Measurements from ENCODE around the gene AUP1.

GRCh38 chr2:74533464-74533863 is 4.0 kb upstream of the AUP1 start:
- TF ChIP-seq POLR2A (IDR thresholded peaks at IDR 0.05) (no peak), CTCF (IDR thresholded peaks at IDR 0.05) (no peak)
